ENCODE measurements around the gene SOWAHC. TPM values are rescaled to one million over a fixed set of nuclear protein-coding genes. Genes with fewer than 3 reads are reported as not detected.
A peak's percentile ranks its signal among the peaks of the same experiment; 100 is the strongest.

SOWAHC gene
- total RNA-seq, 3 donors from 2014 or later: 9.1 to 18.4 (median 14.7) TPM

GRCh38 chr2:109615637-109616144 is 1.5 kb downstream of the SOWAHC start:
- Histone ChIP-seq H3K36me3 (no peaks in the 10 kb centered on the region), H3K4me1 (peaks cover 0 to 24% of the 10 kb centered on the region in 2 donors), H3K27ac (peak overlapping the region in 1 of 2 donors; percentile 99), H3K4me3 (peak overlapping the region; percentile 65 to 96 (median 86)), H3K9me3 (no peaks in the 10 kb centered on the region), H3K27me3 (no peaks in the 10 kb centered on the region)
- DNase-seq (ENCODE audit: low spot score in 2 of 2): no peak
- intact Hi-C loops (cut with DNase I; ENCODE audit: low total_unique reads): no loop called here
- TF ChIP-seq POLR2AphosphoS5 (IDR thresholded peaks at IDR 0.05) (no peak), POLR2A (IDR thresholded peaks at IDR 0.05) (no peak), CTCF (IDR thresholded peaks at IDR 0.05) (no peak)

- peaks cover 0 to 24% of the 10 kb centered on the region in 2 donors for H3K4me1 ChIP-seq
- no peak overlapping the region for H3K27ac ChIP-seq
- intact Hi-C loops (cut with DNase I; ENCODE audit: low total_unique reads): no loop called here
- H3K4me3 ChIP-seq: peak overlapping the region; percentile 65 to 96 (median 86)
- TF ChIP-seq POLR2A (IDR thresholded peaks at IDR 0.05) (no peak), CTCF (IDR thresholded peaks at IDR 0.05) (no peak), POLR2AphosphoS5 (IDR thresholded peaks at IDR 0.05) (no peak)
- H3K36me3 ChIP-seq: no peaks in the 10 kb centered on the region
- no peaks in the 10 kb centered on the region for H3K9me3 ChIP-seq
- no peaks in the 10 kb centered on the region for H3K27me3 ChIP-seq
- no peak for DNase-seq (ENCODE audit: low spot score in 2 of 2)
Observed at GRCh38 chr2:109616184-109616583, 2.0 kb downstream of the SOWAHC start.

GRCh38 chr2:109619032-109619615 is 5.0 kb downstream of the SOWAHC start:
- TF ChIP-seq POLR2AphosphoS5 (IDR thresholded peaks at IDR 0.05) (no peak), POLR2A (IDR thresholded peaks at IDR 0.05) (no peak), CTCF (IDR thresholded peaks at IDR 0.05) (no peak)
- no peak overlapping the region for H3K4me3 ChIP-seq
- no peak for DNase-seq (ENCODE audit: low spot score in 2 of 2)
- H3K9me3 ChIP-seq: no peaks in the 10 kb centered on the region
- H3K27me3 ChIP-seq: no peaks in the 10 kb centered on the region
- peaks cover 0 to 12% of the 10 kb centered on the region in 2 donors for H3K4me1 ChIP-seq
- H3K36me3 ChIP-seq: no peaks in the 10 kb centered on the region
- no peak overlapping the region for H3K27ac ChIP-seq
- intact Hi-C loops (cut with DNase I; ENCODE audit: low total_unique reads): no loop called here

GRCh38 chr2:109623297-109623696 is 9.1 kb downstream of the SOWAHC start:
- Histone ChIP-seq H3K9me3 (no peaks in the 10 kb centered on the region), H3K27ac (no peak overlapping the region), H3K4me3 (no peak overlapping the region), H3K36me3 (no peaks in the 10 kb centered on the region), H3K27me3 (no peaks in the 10 kb centered on the region), H3K4me1 (no peaks in the 10 kb centered on the region)
- no peak for DNase-seq (ENCODE audit: low spot score in 2 of 2)
- intact Hi-C loops (cut with DNase I; ENCODE audit: low total_unique reads): no loop called here
- no peak for TF ChIP-seq POLR2AphosphoS5 (IDR thresholded peaks at IDR 0.05)
- TF ChIP-seq CTCF (IDR thresholded peaks at IDR 0.05): no peak
- TF ChIP-seq POLR2A (IDR thresholded peaks at IDR 0.05): no peak

- no peak for DNase-seq (ENCODE audit: low spot score in 2 of 2)
- TF ChIP-seq POLR2A (IDR thresholded peaks at IDR 0.05) (no peak), CTCF (IDR thresholded peaks at IDR 0.05) (no peak), POLR2AphosphoS5 (IDR thresholded peaks at IDR 0.05) (no peak)
- Histone ChIP-seq H3K9me3 (no peaks in the 10 kb centered on the region), H3K36me3 (no peaks in the 10 kb centered on the region), H3K4me1 (no peaks in the 10 kb centered on the region), H3K27me3 (no peaks in the 10 kb centered on the region), H3K27ac (no peak overlapping the region), H3K4me3 (no peak overlapping the region)
- intact Hi-C loops (cut with DNase I; ENCODE audit: low total_unique reads): no loop called here
Observed at GRCh38 chr2:109623923-109624322, 9.8 kb downstream of the SOWAHC start.

All from breast epithelium (tissue), 4 donors.